Endothelial cell of umbilical vein (primary cell): ENCODE data around the gene ZBTB6. TPM values are rescaled to one million over a fixed set of nuclear protein-coding genes. Genes with fewer than 3 reads are reported as not detected.

Source experiments
- BruUV-seq: library from RNA; stranded (reverse); fragments of 400-500 nt; replicated peaks from 2 replicates; lab custom pipeline; 2021; lab: Mats Ljungman, UMichigan
- CTCF ChIA-PET: fragments of 300-600, 350-600 bp; sonication (Branson Sonifier 250); formaldehyde crosslinking; loops from one replicate; lab custom pipeline; 2021; ENCODE audit warnings: antibody characterized with exemption, inconsistent platforms; lab: Charles Lee
- POLR2A ChIA-PET: fragments of 300-600, 350-600 bp; sonication (Branson Sonifier 250); formaldehyde crosslinking; loops from one replicate; lab custom pipeline; 2021; ENCODE audit warnings: antibody characterized with exemption, inconsistent platforms; lab: Charles Lee
- DNase-seq: peaks from one replicate; pipeline ENCODE4 v3.0.0-alpha.2; 2011; ENCODE audit warnings: low read depth, low spot score
- FAIRE-seq: peaks from 2 replicates; lab custom pipeline; 2011; peaks lifted over from hg19 to GRCh38; lab: Jason Lieb, UNC
- H2AFZ ChIP-seq: 2 replicates; pipeline ENCODE4 v1.6.0; 2012; ENCODE audit warnings: low read depth, low read length, control low read depth, inconsistent platforms
- H3K27ac ChIP-seq: 2 replicates; pipeline ENCODE4 v1.5.1; 2011; ENCODE audit warnings: low read depth, mild to moderate bottlenecking, control low read depth, low read length, moderate library complexity; ENCODE audit not compliant: insufficient read depth
- H3K27me3 ChIP-seq, 2 experiments: 2 replicates each; pipeline versions ENCODE4 v1.6.0 to v1.6.1; 2011; ENCODE audit warnings: low read length in 2 of 2, mixed read lengths in 1 of 2; ENCODE audit not compliant: control insufficient read depth in 2 of 2, insufficient read depth in 2 of 2
- H3K36me3 ChIP-seq, 2 experiments: 2 replicates in 1 of 2; 3 replicates in 1 of 2; pipeline ENCODE4 v1.5.1; 2011; ENCODE audit warnings: low read length in 2 of 2, mild to moderate bottlenecking in 1 of 2, moderate library complexity in 1 of 2; ENCODE audit not compliant: control insufficient read depth in 2 of 2, insufficient read depth in 2 of 2; ENCODE audit errors: extremely low read depth in 1 of 2
- H3K4me1 ChIP-seq: 3 replicates; pipeline ENCODE4 v1.5.1; 2011; ENCODE audit warnings: mild to moderate bottlenecking, low read length; ENCODE audit not compliant: control insufficient read depth, insufficient read depth; ENCODE audit errors: extremely low read depth
- H3K4me2 ChIP-seq: 2 replicates; pipeline ENCODE4 v1.6.1; 2011; ENCODE audit warnings: low read length, control low read depth, mixed read lengths; ENCODE audit not compliant: insufficient read depth
- H3K4me3 ChIP-seq, 3 experiments: fragments of 200-600 bp in 1 of 3; sonication (generic), shearing (Covaris generic) in 1 of 3; replicated peaks in 1 of 3; 2 replicates each; pipeline ENCODE4 v1.5.1; 2011 to 2016; ENCODE audit warnings: control low read depth in 3 of 3, low read length in 3 of 3, mild to moderate bottlenecking in 2 of 3, inconsistent platforms in 1 of 3, low read depth in 1 of 3, moderate library complexity in 1 of 3; ENCODE audit not compliant: insufficient read depth in 1 of 3
- H3K79me2 ChIP-seq: 2 replicates; pipeline ENCODE4 v1.6.0; 2012; ENCODE audit warnings: low read length, inconsistent platforms; ENCODE audit not compliant: control insufficient read depth, insufficient read depth
- H3K9ac ChIP-seq: replicated peaks from 2 replicates; pipeline ENCODE3; 2011; ENCODE audit warnings: low read length, control low read depth; ENCODE audit not compliant: insufficient read depth; ENCODE audit errors: extremely low read depth
- H3K9me1 ChIP-seq: replicated peaks from 3 replicates; pipeline ENCODE4 v1.6.0; 2011; ENCODE audit warnings: mild to moderate bottlenecking, low read length; ENCODE audit not compliant: control insufficient read depth, insufficient read depth; ENCODE audit errors: extremely low read depth
- H3K9me3 ChIP-seq: replicated peaks from 2 replicates; pipeline ENCODE4 v1.5.1; 2012; ENCODE audit warnings: low read length, inconsistent platforms; ENCODE audit not compliant: control insufficient read depth, insufficient read depth
- H4K20me1 ChIP-seq: replicated peaks from 2 replicates; pipeline ENCODE3; 2011; ENCODE audit warnings: mild to moderate bottlenecking, low read length; ENCODE audit not compliant: control insufficient read depth, insufficient read depth; ENCODE audit errors: extremely low read depth
- EZH2 ChIP-seq: IDR thresholded peaks from 2 replicates; pipeline ENCODE4 v1.6.1; 2012; ENCODE audit warnings: borderline replicate concordance, low read depth, mild to moderate bottlenecking, moderate library complexity, low read length, inconsistent platforms; ENCODE audit not compliant: severe bottlenecking
- FOS ChIP-seq: IDR thresholded peaks from 2 replicates; pipeline ENCODE4 v1.6.1; 2011; ENCODE audit warnings: mild to moderate bottlenecking, low read length, moderate library complexity, borderline replicate concordance; ENCODE audit not compliant: insufficient read depth
- GATA2 ChIP-seq: IDR thresholded peaks from 2 replicates; pipeline ENCODE4 v1.7.0; 2011; ENCODE audit warnings: low read depth, mild to moderate bottlenecking, moderate library complexity, mixed read lengths, low read length; ENCODE audit not compliant: insufficient read length, insufficient read depth
- JUN ChIP-seq: IDR thresholded peaks from 2 replicates; pipeline ENCODE4 v1.6.1; 2011; ENCODE audit warnings: borderline replicate concordance, low read depth; ENCODE audit not compliant: insufficient read length, insufficient read depth
- MYC ChIP-seq: IDR thresholded peaks from one replicate; pipeline ENCODE4 v1.6.1; 2011; ENCODE audit warnings: mild to moderate bottlenecking, low read depth, low read length
- POLR2A ChIP-seq: IDR thresholded peaks from 2 replicates; pipeline ENCODE4 v1.6.1; 2012; ENCODE audit warnings: low read depth, mild to moderate bottlenecking, control low read depth, low read length
- POLR2AphosphoS5 ChIP-seq: IDR thresholded peaks from 2 replicates; pipeline ENCODE4 v1.6.1; 2012; ENCODE audit warnings: low read depth, mild to moderate bottlenecking, control low read depth, low read length, moderate library complexity; ENCODE audit not compliant: insufficient read depth
- dilution Hi-C: fragments of 300-500 bp; cut with MboI; formaldehyde crosslinking; loops from one replicate; pipeline ENCODE4 v1.15.0; 2019; ENCODE audit warnings: low sequenced_read_pairs; ENCODE audit not compliant: extremely low pct_ligation_motif_present
- intact Hi-C: fragments of 100-400 bp; cut with micrococcal nuclease; formaldehyde crosslinking; loops from one replicate; pipeline ENCODE4 v1.10.0; 2022
- polyA plus RNA-seq, 4 experiments: library from polyadenylated mRNA; depleted of rRNA in 3 of 4; stranded (reverse) in 3 of 4; unstranded in 1 of 4; fragments of >200 nt; gene quantifications; 2 replicates each; pipeline versions ENCODE4 v1.2.1 to v1.2.3, GENCODE V29; 2011 to 2012; ENCODE audit warnings: missing spikeins in 1 of 4
- small RNA-seq: library from RNA; depleted of rRNA; stranded (forward); fragments of <200 nt; gene quantifications from one replicate; pipeline ENCODE3, GENCODE V24; 2012; ENCODE audit warnings: low replicate concordance, low read depth; ENCODE audit not compliant: insufficient read depth, insufficient read length
- total RNA-seq: library from RNA; stranded (reverse); gene quantifications from 2 replicates; pipeline ENCODE4 v1.2.3, GENCODE V29; 2021
- TF ChIP-seq, protein P1 (sequence below), 2 donors: IDR thresholded peaks; 1 replicate in 1 of 2; 2 replicates in 1 of 2; pipeline ENCODE4 v1.5.1; 2011; ENCODE audit warnings: low read length in 2 of 2, mild to moderate bottlenecking in 2 of 2, moderate library complexity in 2 of 2, control low read depth in 1 of 2, inconsistent platforms in 1 of 2, low read depth in 1 of 2; ENCODE audit not compliant: insufficient read depth in 1 of 2; ENCODE audit errors: extremely low read depth in 1 of 2
- TF ChIP-seq, protein P2 (sequence below): IDR thresholded peaks from 2 replicates; pipeline ENCODE4 v1.6.1; 2011; ENCODE audit not compliant: insufficient read depth, insufficient read length

ZBTB6 gene
- total and polyA plus RNA-seq, 2 donors (not counting 3 experiments of a cell fraction or from before 2014, with no cell fraction given), result 1.6 to 5.5 TPM

DNA sequence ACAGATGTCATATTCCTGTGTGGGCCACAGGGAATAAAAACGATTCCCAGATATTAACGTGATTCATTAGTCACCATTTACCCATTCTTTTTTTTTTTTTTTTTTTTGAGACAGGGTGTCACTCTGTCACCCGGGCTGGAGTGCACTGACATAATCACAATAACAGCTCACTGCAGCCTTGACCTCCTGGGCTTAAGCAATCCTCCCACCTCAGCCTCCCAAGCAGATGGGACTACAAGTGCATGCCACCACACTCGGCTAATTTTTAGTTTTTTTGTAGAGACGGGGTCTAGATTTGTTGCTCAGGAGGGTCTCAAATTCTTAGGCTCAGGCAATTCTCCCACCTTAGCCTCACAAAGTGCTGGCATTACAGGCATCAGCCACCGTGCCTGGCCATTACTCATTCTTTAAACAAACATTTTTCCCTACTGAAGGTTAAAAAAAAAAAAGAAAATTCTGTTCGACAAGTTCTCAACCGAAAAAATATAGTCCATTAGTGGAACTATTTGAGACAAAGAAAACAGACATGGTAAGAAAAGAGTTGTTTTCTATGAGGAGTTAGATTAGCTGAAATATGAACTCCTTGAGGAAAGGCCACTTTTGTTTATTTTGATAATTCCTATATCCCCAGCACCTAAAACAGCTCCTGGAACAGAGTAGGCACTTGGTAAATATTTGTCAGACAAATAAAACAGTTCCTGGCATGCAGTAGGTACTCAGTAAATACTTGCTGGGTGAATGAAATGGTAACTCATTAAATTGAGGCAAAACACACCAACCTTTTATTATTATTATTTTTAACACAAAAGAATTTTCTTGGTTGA lies 52.6 kb downstream of the ZBTB6 start:
- Histone ChIP-seq H3K36me3 (peaks cover 14 to 25% of the 10 kb centered on the region in 2 experiments), H3K9me1 (no peaks in the 10 kb centered on the region), H3K9ac (no peak overlapping the region), H2AFZ (no peak overlapping the region), H3K79me2 (no peaks in the 10 kb centered on the region), H4K20me1 (no peaks in the 10 kb centered on the region), H3K4me1 (peaks cover 6% of the 10 kb centered on the region), H3K9me3 (no peaks in the 10 kb centered on the region), H3K27ac (no peak overlapping the region), H3K27me3 (no peaks in the 10 kb centered on the region), H3K4me3 (no peak overlapping the region), H3K4me2 (no peak overlapping the region)
- ChIA-PET POLR2A (interaction anchor here (0.7 kb wide), 1 partner anchor 32 kb away, joined by 4 read pairs; the partner anchor contains the start of gene PDCL), CTCF (interaction anchor here (0.9 kb wide), 1 partner anchor 12 kb away, joined by 3 read pairs; no protein-coding TSS in a partner anchor)
- no peak for FAIRE-seq
- intact Hi-C loops (no loop called here), dilution Hi-C loops (no loop called here)
- DNase-seq, result no peak
- TF ChIP-seq GATA2 (no peak), FOS (no peak), POLR2AphosphoS5 (no peak), JUN (no peak), POLR2A (no peak), MYC (no peak), EZH2 (no peak)
- TF ChIP-seq, protein P1, sequence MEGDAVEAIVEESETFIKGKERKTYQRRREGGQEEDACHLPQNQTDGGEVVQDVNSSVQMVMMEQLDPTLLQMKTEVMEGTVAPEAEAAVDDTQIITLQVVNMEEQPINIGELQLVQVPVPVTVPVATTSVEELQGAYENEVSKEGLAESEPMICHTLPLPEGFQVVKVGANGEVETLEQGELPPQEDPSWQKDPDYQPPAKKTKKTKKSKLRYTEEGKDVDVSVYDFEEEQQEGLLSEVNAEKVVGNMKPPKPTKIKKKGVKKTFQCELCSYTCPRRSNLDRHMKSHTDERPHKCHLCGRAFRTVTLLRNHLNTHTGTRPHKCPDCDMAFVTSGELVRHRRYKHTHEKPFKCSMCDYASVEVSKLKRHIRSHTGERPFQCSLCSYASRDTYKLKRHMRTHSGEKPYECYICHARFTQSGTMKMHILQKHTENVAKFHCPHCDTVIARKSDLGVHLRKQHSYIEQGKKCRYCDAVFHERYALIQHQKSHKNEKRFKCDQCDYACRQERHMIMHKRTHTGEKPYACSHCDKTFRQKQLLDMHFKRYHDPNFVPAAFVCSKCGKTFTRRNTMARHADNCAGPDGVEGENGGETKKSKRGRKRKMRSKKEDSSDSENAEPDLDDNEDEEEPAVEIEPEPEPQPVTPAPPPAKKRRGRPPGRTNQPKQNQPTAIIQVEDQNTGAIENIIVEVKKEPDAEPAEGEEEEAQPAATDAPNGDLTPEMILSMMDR (IDR thresholded peaks at IDR 0.05; ENCODE audit: extremely low read depth in 1 of 2, insufficient read depth in 1 of 2, low read depth in 1 of 2, low read length in 2 of 2), result no peak
- TF ChIP-seq, protein P2, sequence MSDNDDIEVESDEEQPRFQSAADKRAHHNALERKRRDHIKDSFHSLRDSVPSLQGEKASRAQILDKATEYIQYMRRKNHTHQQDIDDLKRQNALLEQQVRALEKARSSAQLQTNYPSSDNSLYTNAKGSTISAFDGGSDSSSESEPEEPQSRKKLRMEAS, result no peak
- BruUV-seq, result no TSS peak

Small RNA genes within 50 kb of the gene (small RNA-seq; reads per million reads assigned to genes)
- gene RNY1P15 (not detected), gene SNORD90 (31.3 reads per million, percentile 87 among the genes with 10 or more reads in this experiment)

Other genes with a start within 250 kb of the ZBTB6 start
- gene OR1L3, start 238.2 kb downstream of the ZBTB6 start, total RNA-seq, result not detected in 2 replicates
- not detected in 2 replicates for gene OR1L3, start 238.2 kb downstream of the ZBTB6 start, polyA plus RNA-seq
- gene OR1L4, start 189.3 kb downstream of the ZBTB6 start, total RNA-seq, result not detected in 2 replicates
- gene OR1L4, start 189.3 kb downstream of the ZBTB6 start, polyA plus RNA-seq, result not detected in 2 replicates
- not detected in 2 replicates for gene OR1L6, start 171.0 kb downstream of the ZBTB6 start, total RNA-seq
- not detected in 2 replicates for gene OR1L6, start 171.0 kb downstream of the ZBTB6 start, polyA plus RNA-seq
- gene OR5C1, start 124.4 kb downstream of the ZBTB6 start, total RNA-seq, result not detected in 2 replicates
- not detected in 2 replicates for gene OR5C1, start 124.4 kb downstream of the ZBTB6 start, polyA plus RNA-seq
- gene OR1K1, start 113.2 kb downstream of the ZBTB6 start, total RNA-seq, result not detected in 2 replicates
- not detected in 2 replicates for gene OR1K1, start 113.2 kb downstream of the ZBTB6 start, polyA plus RNA-seq
- gene PDCL, start 84.7 kb downstream of the ZBTB6 start, total RNA-seq, result 43.2 and 43.4 TPM in 2 replicates
- 15.2 and 20.4 TPM in 2 replicates for gene PDCL, start 84.7 kb downstream of the ZBTB6 start, polyA plus RNA-seq
- 57.3 and 63.0 TPM in 2 replicates for gene RC3H2, start 8.0 kb downstream of the ZBTB6 start, total RNA-seq
- gene RC3H2, start 8.0 kb downstream of the ZBTB6 start, polyA plus RNA-seq, result 22.4 and 25.3 TPM in 2 replicates
- gene ZBTB26, start 18.2 kb upstream of the ZBTB6 start, total RNA-seq, result 4.8 and 5.0 TPM in 2 replicates
- 1.8 and 2.6 TPM in 2 replicates for gene ZBTB26, start 18.2 kb upstream of the ZBTB6 start, polyA plus RNA-seq
- gene RABGAP1, start 27.7 kb upstream of the ZBTB6 start, total RNA-seq, result 43.1 and 53.6 TPM in 2 replicates
- gene RABGAP1, start 27.7 kb upstream of the ZBTB6 start, polyA plus RNA-seq, result 17.8 and 19.0 TPM in 2 replicates
- gene GPR21, start 120.3 kb upstream of the ZBTB6 start, total RNA-seq, result 2.4 and 2.7 TPM in 2 replicates
- 0.36 and 0.62 TPM in 2 replicates for gene GPR21, start 120.3 kb upstream of the ZBTB6 start, polyA plus RNA-seq